K562 (cell line): ENCODE data around the gene HPS5. TPM values are rescaled to one million over a fixed set of nuclear protein-coding genes. Genes with fewer than 3 reads are reported as not detected.
"Not testable (repeated sequence)": the region's sequence is repeated elsewhere in the genome, so short reads cannot be mapped to it uniquely, and the experiment has no call there.

Experiments
- ATAC-seq: fragments of 200-7000 bp; cut with Tn5 transposase; 3 replicates; pipeline ENCODE4 v1.9.1; 2020; ENCODE audit warnings: moderate library complexity
- BruUV-seq: library from RNA; stranded (reverse); fragments of 400-500 nt; replicated peaks from 2 replicates; lab custom pipeline; 2021; lab: Mats Ljungman, UMichigan
- CTCF ChIA-PET: fragments of 300-600 bp; formaldehyde crosslinking; extraction: SDS; loops from one replicate; lab custom pipeline; 2021; ENCODE audit warnings: low intra/inter-chr PET ratio; lab: Yijun Ruan, JAX
- POLR2A ChIA-PET: fragments of 300-600, 350-650 bp; sonication (Branson Sonifier 250); formaldehyde crosslinking; extraction: SDS; loops from one replicate; lab custom pipeline; 2021; ENCODE audit warnings: antibody characterized with exemption, inconsistent platforms; lab: Yijun Ruan, JAX
- DNase-seq, 4 experiments: peaks; one replicate each; pipeline versions ENCODE4 v3.0.0 to v3.0.0-alpha.2; 2011 to 2018; ENCODE audit warnings: low spot score in 3 of 4, mixed read lengths in 3 of 4; ENCODE audit errors: extremely low read depth in 1 of 4
- FAIRE-seq: peaks from 2 replicates; lab custom pipeline; 2011; peaks lifted over from hg19 to GRCh38; lab: Jason Lieb, UNC
- H2AFZ ChIP-seq: 2 replicates; pipeline ENCODE4 v1.6.0; 2011; ENCODE audit warnings: low read depth, low read length, control low read depth, inconsistent platforms
- H3K27ac ChIP-seq: fragments of 200-600 bp; 3 replicates; pipeline ENCODE4 v1.8.0; 2011; ENCODE audit warnings: low read depth, mild to moderate bottlenecking, control low read depth, inconsistent platforms, low read length, moderate library complexity, mixed read lengths; ENCODE audit errors: extremely low read depth
- H3K27me3 ChIP-seq, 2 experiments: fragments of 300-600 bp in 1 of 2; 2 replicates in 1 of 2; 3 replicates in 1 of 2; pipeline versions ENCODE4 v1.6.0 to v1.8.0; 2011; ENCODE audit warnings: inconsistent platforms in 2 of 2, low read length in 2 of 2, mild to moderate bottlenecking in 1 of 2, mixed read lengths in 1 of 2, moderate library complexity in 1 of 2; ENCODE audit not compliant: control insufficient read depth in 2 of 2, insufficient read depth in 2 of 2
- H3K36me3 ChIP-seq: fragments of 300-600 bp; 3 replicates; pipeline ENCODE4 v1.8.0; 2011; ENCODE audit warnings: mild to moderate bottlenecking, low read length, inconsistent platforms; ENCODE audit not compliant: control insufficient read depth, insufficient read depth
- H3K4me1 ChIP-seq, 2 experiments: fragments of 200-600 bp in 1 of 2; replicated peaks in 1 of 2; 2 replicates in 1 of 2; 3 replicates in 1 of 2; pipeline versions ENCODE4 v1.5.1 to v1.8.0; 2011; ENCODE audit warnings: inconsistent platforms in 2 of 2, low read length in 2 of 2, mild to moderate bottlenecking in 1 of 2, mixed read lengths in 1 of 2, moderate library complexity in 1 of 2; ENCODE audit not compliant: control insufficient read depth in 2 of 2, insufficient read depth in 2 of 2
- H3K4me2 ChIP-seq: 2 replicates; pipeline ENCODE4 v1.6.1; 2011; ENCODE audit warnings: low read length, control low read depth, inconsistent platforms, mixed read lengths; ENCODE audit not compliant: insufficient read depth
- H3K4me3 ChIP-seq: fragments of 200-600 bp; sonication (generic), shearing (Covaris generic); 2 replicates; pipeline ENCODE4 v1.5.1; 2016; ENCODE audit warnings: control low read depth, inconsistent platforms
- H3K79me2 ChIP-seq: fragments of 200-600 bp; 3 replicates; pipeline ENCODE4 v1.8.0; 2011; ENCODE audit warnings: low read length, inconsistent platforms; ENCODE audit not compliant: control insufficient read depth, insufficient read depth
- H3K9ac ChIP-seq, 2 experiments: 2 replicates each; pipeline versions ENCODE4 v1.6.0 to v1.6.1; 2011; ENCODE audit warnings: low read depth in 2 of 2, low read length in 2 of 2, control low read depth in 1 of 2, inconsistent platforms in 1 of 2, mild to moderate bottlenecking in 1 of 2, mixed read lengths in 1 of 2; ENCODE audit not compliant: insufficient read depth in 1 of 2
- H3K9me1 ChIP-seq: one replicate; pipeline ENCODE4 v1.6.0; 2011; ENCODE audit warnings: inconsistent platforms, mild to moderate bottlenecking, low read length, moderate library complexity; ENCODE audit not compliant: control insufficient read depth, insufficient read depth
- H3K9me3 ChIP-seq: replicated peaks from 2 replicates; pipeline ENCODE4 v1.5.1; 2011; ENCODE audit warnings: low read depth, low read length, inconsistent platforms; ENCODE audit not compliant: control insufficient read depth, insufficient read depth
- H4K20me1 ChIP-seq: replicated peaks from 2 replicates; pipeline ENCODE4 v1.6.1; 2011; ENCODE audit warnings: low read length, inconsistent platforms, mixed read lengths; ENCODE audit not compliant: control insufficient read depth, insufficient read depth
- BDP1 ChIP-seq: IDR thresholded peaks from 3 replicates; pipeline ENCODE4 v1.6.1; 2011; ENCODE audit not compliant: insufficient read length, insufficient read depth
- HMGXB4 ChIP-seq: sonication (generic); formaldehyde crosslinking; IDR thresholded peaks from 2 replicates; pipeline ENCODE4 v1.8.1; 2023; ENCODE audit warnings: mild to moderate bottlenecking, missing genetic modification reagents
- SMARCC2 ChIP-seq: fragments of 450-650 bp; IDR thresholded peaks from 2 replicates; pipeline ENCODE4 v1.6.1; 2017; ENCODE audit warnings: antibody characterized with exemption, moderate library complexity, mild to moderate bottlenecking, low read depth
- WGBS: fragments of 100-300 bp; shearing (Covaris generic); methylation state at CpG from one replicate; pipeline ENCODE4 v1.1.6; 2016; ENCODE audit warnings: low coverage, mixed read lengths; ENCODE audit not compliant: insufficient coverage; ENCODE audit errors: missing lambda C conversion rate; 5-methylcytosine and 5-hydroxymethylcytosine counted together
- in situ Hi-C: fragments of 300-500 bp; cut with MboI; formaldehyde crosslinking; loops from 4 replicates; pipeline ENCODE4 v1.15.0; 2018; ENCODE audit warnings: inconsistent platforms, mixed read lengths
- intact Hi-C: fragments of 100-400 bp; cut with micrococcal nuclease; formaldehyde crosslinking; loops from 2 replicates; pipeline ENCODE4 v1.14.2; 2022
- polyA plus RNA-seq, 8 experiments: library from polyadenylated mRNA; depleted of rRNA in 4 of 8; stranded (reverse) in 5 of 8; unstranded in 3 of 8; fragments of >200 nt; fragmentation: Nextera tagmentation in 2 of 8; fragmentation: Illumina TruSeq in 1 of 8; extraction: Ambion mirVana in 2 of 8; extraction: Trizol in 1 of 8; gene quantifications; 2 replicates each; pipeline versions ENCODE4 v1.2.1 to v1.2.3, GENCODE V29; 2011 to 2014; ENCODE audit warnings: inconsistent platforms in 1 of 8, missing spikeins in 1 of 8
- total RNA-seq, 7 experiments: library from RNA; depleted of rRNA in 6 of 7; stranded (reverse); fragments of >200 nt in 6 of 7; fragmentation: Illumina TruSeq in 2 of 7; extraction: Trizol in 2 of 7; gene quantifications; 2 replicates each; pipeline versions ENCODE4 v1.2.1 to v1.2.3, GENCODE V29; 2011 to 2021; ENCODE audit warnings: low replicate concordance in 1 of 7
- TF ChIP-seq, protein P1 (sequence below): sonication (generic); formaldehyde crosslinking; IDR thresholded peaks from 2 replicates; pipeline ENCODE4 v1.8.1; 2022; ENCODE audit warnings: missing genetic modification reagents

The HPS5 gene
- total and polyA plus RNA-seq, 9 of the 15 experiments (the other 6 are each of a cell fraction or from before 2014, with no cell fraction given): 12.2 to 28.1 (median 16.8) TPM

DNA sequence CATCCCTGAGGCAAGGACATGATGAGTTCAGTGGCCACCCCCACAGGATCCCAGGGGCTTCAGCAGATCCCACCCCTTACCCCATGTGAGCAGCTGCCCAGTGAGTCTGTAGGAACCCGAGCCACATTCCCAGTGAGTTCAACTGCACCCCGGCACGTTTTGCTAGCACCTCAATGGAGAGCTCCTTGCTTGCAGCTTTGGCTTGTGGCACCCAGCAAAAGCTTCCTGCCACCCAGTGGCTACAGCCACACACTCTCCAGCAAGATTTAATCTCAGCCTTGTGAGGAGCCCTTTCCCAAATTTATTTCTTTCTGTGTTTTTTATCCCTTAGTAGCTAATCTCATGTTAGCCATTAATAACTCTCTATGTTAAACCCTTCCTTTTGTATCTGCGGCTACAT, 51.8 kb downstream of the HPS5 start (continued):
- TF ChIP-seq HMGXB4 (no peak), BDP1 (no peak), SMARCC2 (no peak)
- TF ChIP-seq, protein P1, sequence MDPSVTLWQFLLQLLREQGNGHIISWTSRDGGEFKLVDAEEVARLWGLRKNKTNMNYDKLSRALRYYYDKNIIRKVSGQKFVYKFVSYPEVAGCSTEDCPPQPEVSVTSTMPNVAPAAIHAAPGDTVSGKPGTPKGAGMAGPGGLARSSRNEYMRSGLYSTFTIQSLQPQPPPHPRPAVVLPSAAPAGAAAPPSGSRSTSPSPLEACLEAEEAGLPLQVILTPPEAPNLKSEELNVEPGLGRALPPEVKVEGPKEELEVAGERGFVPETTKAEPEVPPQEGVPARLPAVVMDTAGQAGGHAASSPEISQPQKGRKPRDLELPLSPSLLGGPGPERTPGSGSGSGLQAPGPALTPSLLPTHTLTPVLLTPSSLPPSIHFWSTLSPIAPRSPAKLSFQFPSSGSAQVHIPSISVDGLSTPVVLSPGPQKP (CRISPR knock-in tag): no peak

GRCh38 chr11:18269252-18269651, 52.7 kb downstream of the HPS5 start:
- 0% methylated on average over 1 of the region's 5 CpGs for WGBS
- H3K27ac ChIP-seq, POLR2A ChIA-PET, H2AFZ ChIP-seq, BruUV-seq, DNase-seq, H3K4me1 ChIP-seq, H3K4me2 ChIP-seq, H3K9me1 ChIP-seq, H3K9me3 ChIP-seq, H3K79me2 ChIP-seq, H4K20me1 ChIP-seq, intact Hi-C loops, H3K36me3 ChIP-seq, in situ Hi-C loops, H3K4me3 ChIP-seq, H3K9ac ChIP-seq, FAIRE-seq, ATAC-seq: not testable (repeated sequence)
- peaks cover 15 to 30% of the 10 kb centered on the region in 2 experiments; a peak in 4 of 5 replicates for H3K27me3 ChIP-seq
- CTCF ChIA-PET: interaction anchor here (0.5 kb wide), 1 partner anchor 459 kb away, joined by 3 read pairs; no protein-coding TSS in a partner anchor
